Endothelial cell of umbilical vein (primary cell): Measurements from ENCODE around the gene RPS19. TPM values are rescaled to one million over a fixed set of nuclear protein-coding genes. Genes with fewer than 3 reads are reported as not detected.

Experiments used
- BruUV-seq: library from RNA; stranded (reverse); fragments of 400-500 nt; replicated peaks from 2 replicates; lab custom pipeline; 2021; lab: Mats Ljungman, UMichigan
- CTCF ChIA-PET: fragments of 300-600, 350-600 bp; sonication (Branson Sonifier 250); formaldehyde crosslinking; loops from one replicate; lab custom pipeline; 2021; ENCODE audit warnings: antibody characterized with exemption, inconsistent platforms; lab: Charles Lee
- POLR2A ChIA-PET: fragments of 300-600, 350-600 bp; sonication (Branson Sonifier 250); formaldehyde crosslinking; loops from one replicate; lab custom pipeline; 2021; ENCODE audit warnings: antibody characterized with exemption, inconsistent platforms; lab: Charles Lee
- DNase-seq: peaks from one replicate; pipeline ENCODE4 v3.0.0-alpha.2; 2011; ENCODE audit warnings: low read depth, low spot score
- FAIRE-seq: peaks from 2 replicates; lab custom pipeline; 2011; peaks lifted over from hg19 to GRCh38; lab: Jason Lieb, UNC
- H2AFZ ChIP-seq: 2 replicates; pipeline ENCODE4 v1.6.0; 2012; ENCODE audit warnings: low read depth, low read length, control low read depth, inconsistent platforms
- H3K27ac ChIP-seq: 2 replicates; pipeline ENCODE4 v1.5.1; 2011; ENCODE audit warnings: low read depth, mild to moderate bottlenecking, control low read depth, low read length, moderate library complexity; ENCODE audit not compliant: insufficient read depth
- H3K27me3 ChIP-seq, 2 experiments: 2 replicates each; pipeline versions ENCODE4 v1.6.0 to v1.6.1; 2011; ENCODE audit warnings: low read length in 2 of 2, mixed read lengths in 1 of 2; ENCODE audit not compliant: control insufficient read depth in 2 of 2, insufficient read depth in 2 of 2
- H3K36me3 ChIP-seq, 2 experiments: 2 replicates in 1 of 2; 3 replicates in 1 of 2; pipeline ENCODE4 v1.5.1; 2011; ENCODE audit warnings: low read length in 2 of 2, mild to moderate bottlenecking in 1 of 2, moderate library complexity in 1 of 2; ENCODE audit not compliant: control insufficient read depth in 2 of 2, insufficient read depth in 2 of 2; ENCODE audit errors: extremely low read depth in 1 of 2
- H3K4me1 ChIP-seq: 3 replicates; pipeline ENCODE4 v1.5.1; 2011; ENCODE audit warnings: mild to moderate bottlenecking, low read length; ENCODE audit not compliant: control insufficient read depth, insufficient read depth; ENCODE audit errors: extremely low read depth
- H3K4me2 ChIP-seq: 2 replicates; pipeline ENCODE4 v1.6.1; 2011; ENCODE audit warnings: low read length, control low read depth, mixed read lengths; ENCODE audit not compliant: insufficient read depth
- H3K4me3 ChIP-seq, 3 experiments: fragments of 200-600 bp in 1 of 3; sonication (generic), shearing (Covaris generic) in 1 of 3; replicated peaks in 1 of 3; 2 replicates each; pipeline ENCODE4 v1.5.1; 2011 to 2016; ENCODE audit warnings: control low read depth in 3 of 3, low read length in 3 of 3, mild to moderate bottlenecking in 2 of 3, inconsistent platforms in 1 of 3, low read depth in 1 of 3, moderate library complexity in 1 of 3; ENCODE audit not compliant: insufficient read depth in 1 of 3
- H3K79me2 ChIP-seq: 2 replicates; pipeline ENCODE4 v1.6.0; 2012; ENCODE audit warnings: low read length, inconsistent platforms; ENCODE audit not compliant: control insufficient read depth, insufficient read depth
- H3K9ac ChIP-seq: replicated peaks from 2 replicates; pipeline ENCODE3; 2011; ENCODE audit warnings: low read length, control low read depth; ENCODE audit not compliant: insufficient read depth; ENCODE audit errors: extremely low read depth
- H3K9me1 ChIP-seq: replicated peaks from 3 replicates; pipeline ENCODE4 v1.6.0; 2011; ENCODE audit warnings: mild to moderate bottlenecking, low read length; ENCODE audit not compliant: control insufficient read depth, insufficient read depth; ENCODE audit errors: extremely low read depth
- H3K9me3 ChIP-seq: replicated peaks from 2 replicates; pipeline ENCODE4 v1.5.1; 2012; ENCODE audit warnings: low read length, inconsistent platforms; ENCODE audit not compliant: control insufficient read depth, insufficient read depth
- H4K20me1 ChIP-seq: replicated peaks from 2 replicates; pipeline ENCODE3; 2011; ENCODE audit warnings: mild to moderate bottlenecking, low read length; ENCODE audit not compliant: control insufficient read depth, insufficient read depth; ENCODE audit errors: extremely low read depth
- CTCF ChIP-seq, 2 donors: IDR thresholded peaks; 1 replicate in 1 of 2; 2 replicates in 1 of 2; pipeline ENCODE4 v1.5.1; 2011; ENCODE audit warnings: low read length in 2 of 2, mild to moderate bottlenecking in 2 of 2, moderate library complexity in 2 of 2, control low read depth in 1 of 2, inconsistent platforms in 1 of 2, low read depth in 1 of 2; ENCODE audit not compliant: insufficient read depth in 1 of 2; ENCODE audit errors: extremely low read depth in 1 of 2
- EZH2 ChIP-seq: IDR thresholded peaks from 2 replicates; pipeline ENCODE4 v1.6.1; 2012; ENCODE audit warnings: borderline replicate concordance, low read depth, mild to moderate bottlenecking, moderate library complexity, low read length, inconsistent platforms; ENCODE audit not compliant: severe bottlenecking
- FOS ChIP-seq: IDR thresholded peaks from 2 replicates; pipeline ENCODE4 v1.6.1; 2011; ENCODE audit warnings: mild to moderate bottlenecking, low read length, moderate library complexity, borderline replicate concordance; ENCODE audit not compliant: insufficient read depth
- GATA2 ChIP-seq: IDR thresholded peaks from 2 replicates; pipeline ENCODE4 v1.7.0; 2011; ENCODE audit warnings: low read depth, mild to moderate bottlenecking, moderate library complexity, mixed read lengths, low read length; ENCODE audit not compliant: insufficient read length, insufficient read depth
- JUN ChIP-seq: IDR thresholded peaks from 2 replicates; pipeline ENCODE4 v1.6.1; 2011; ENCODE audit warnings: borderline replicate concordance, low read depth; ENCODE audit not compliant: insufficient read length, insufficient read depth
- MYC ChIP-seq: IDR thresholded peaks from one replicate; pipeline ENCODE4 v1.6.1; 2011; ENCODE audit warnings: mild to moderate bottlenecking, low read depth, low read length
- POLR2A ChIP-seq: IDR thresholded peaks from 2 replicates; pipeline ENCODE4 v1.6.1; 2012; ENCODE audit warnings: low read depth, mild to moderate bottlenecking, control low read depth, low read length
- POLR2AphosphoS5 ChIP-seq: IDR thresholded peaks from 2 replicates; pipeline ENCODE4 v1.6.1; 2012; ENCODE audit warnings: low read depth, mild to moderate bottlenecking, control low read depth, low read length, moderate library complexity; ENCODE audit not compliant: insufficient read depth
- dilution Hi-C: fragments of 300-500 bp; cut with MboI; formaldehyde crosslinking; loops from one replicate; pipeline ENCODE4 v1.15.0; 2019; ENCODE audit warnings: low sequenced_read_pairs; ENCODE audit not compliant: extremely low pct_ligation_motif_present
- intact Hi-C: fragments of 100-400 bp; cut with micrococcal nuclease; formaldehyde crosslinking; loops from one replicate; pipeline ENCODE4 v1.10.0; 2022
- polyA plus RNA-seq, 4 experiments: library from polyadenylated mRNA; depleted of rRNA in 3 of 4; stranded (reverse) in 3 of 4; unstranded in 1 of 4; fragments of >200 nt; gene quantifications; 2 replicates each; pipeline versions ENCODE4 v1.2.1 to v1.2.3, GENCODE V29; 2011 to 2012; ENCODE audit warnings: missing spikeins in 1 of 4
- total RNA-seq: library from RNA; stranded (reverse); gene quantifications from 2 replicates; pipeline ENCODE4 v1.2.3, GENCODE V29; 2021
- TF ChIP-seq, protein P1 (sequence below): IDR thresholded peaks from 2 replicates; pipeline ENCODE4 v1.6.1; 2011; ENCODE audit not compliant: insufficient read depth, insufficient read length

RPS19 gene
- total and polyA plus RNA-seq, 2 donors (not counting 3 experiments of a cell fraction or from before 2014, with no cell fraction given), result 2,234 to 4,353 TPM

- Histone ChIP-seq H3K9ac (no peak overlapping the region), H3K79me2 (no peaks in the 10 kb centered on the region), H3K4me1 (no peaks in the 10 kb centered on the region), H3K9me1 (no peaks in the 10 kb centered on the region), H2AFZ (no peak overlapping the region), H3K27me3 (peaks cover 0 to 3% of the 10 kb centered on the region in 2 experiments), H3K4me2 (no peak overlapping the region), H3K9me3 (no peaks in the 10 kb centered on the region), H3K4me3 (no peak overlapping the region), H3K36me3 (peaks cover 7 to 51% of the 10 kb centered on the region in 2 experiments), H4K20me1 (no peaks in the 10 kb centered on the region), H3K27ac (no peak overlapping the region)
- intact Hi-C loops (no loop called here), dilution Hi-C loops (no loop called here)
- ChIA-PET CTCF (no interaction called here), POLR2A (no interaction called here)
- FAIRE-seq (no peak), DNase-seq (no peak)
- no TSS peak for BruUV-seq
- TF ChIP-seq, protein P1, sequence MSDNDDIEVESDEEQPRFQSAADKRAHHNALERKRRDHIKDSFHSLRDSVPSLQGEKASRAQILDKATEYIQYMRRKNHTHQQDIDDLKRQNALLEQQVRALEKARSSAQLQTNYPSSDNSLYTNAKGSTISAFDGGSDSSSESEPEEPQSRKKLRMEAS, result no peak
- TF ChIP-seq JUN (no peak), FOS (no peak), CTCF (IDR thresholded peaks at IDR 0.05; ENCODE audit: extremely low read depth in 1 of 2, insufficient read depth in 1 of 2, low read depth in 1 of 2, low read length in 2 of 2) (no peak), EZH2 (no peak), MYC (no peak), GATA2 (no peak), POLR2A (no peak), POLR2AphosphoS5 (no peak)
Observed at GRCh38 chr19:41905273-41906002, 45.4 kb downstream of the RPS19 start.
